Neural cell (in vitro differentiated cells): ENCODE measurements around the gene ARHGEF4. TPM values are rescaled to one million over a fixed set of nuclear protein-coding genes. Genes with fewer than 3 reads are reported as not detected.

Source experiments
- H2AFZ ChIP-seq: fragments of 200-600, 300-800 bp; sonication (generic), shearing (Covaris generic); 2 replicates; pipeline ENCODE4 v1.6.0; 2014; ENCODE audit warnings: low read depth, mild to moderate bottlenecking, antibody characterized with exemption, low read length, moderate library complexity
- H3F3A ChIP-seq: fragments of 200-600 bp; shearing (Covaris generic); 2 replicates; pipeline ENCODE4 v1.6.1; 2016; ENCODE audit warnings: mild to moderate bottlenecking, moderate library complexity, mixed read lengths, antibody characterized with exemption, low read length; ENCODE audit not compliant: insufficient read depth, poor library complexity, severe bottlenecking
- H3K27ac ChIP-seq: fragments of 200-600, 300-800 bp; sonication (generic), shearing (Covaris generic); 2 replicates; pipeline ENCODE4 v1.5.1; 2014; ENCODE audit warnings: mild to moderate bottlenecking, low read length, moderate library complexity
- H3K27me3 ChIP-seq: fragments of 300-800, 200-600 bp; sonication (generic), shearing (Covaris generic); 2 replicates; pipeline ENCODE4 v1.6.0; 2014; ENCODE audit warnings: mild to moderate bottlenecking, low read depth, low read length, moderate library complexity; ENCODE audit not compliant: insufficient read depth
- H3K36me3 ChIP-seq: fragments of 300-800, 200-600 bp; sonication (generic), shearing (Covaris generic); 2 replicates; pipeline ENCODE4 v1.5.1; 2014; ENCODE audit warnings: mild to moderate bottlenecking, antibody characterized with exemption, low read length, moderate library complexity; ENCODE audit not compliant: insufficient read depth
- H3K4me2 ChIP-seq: fragments of 300-800, 200-600 bp; sonication (generic), shearing (Covaris generic); 2 replicates; pipeline ENCODE4 v1.6.0; 2014; ENCODE audit warnings: mild to moderate bottlenecking, low read length
- H3K4me3 ChIP-seq: fragments of 300-800, 200-600 bp; sonication (generic), shearing (Covaris generic); 2 replicates; pipeline ENCODE4 v1.5.1; 2014; ENCODE audit warnings: mild to moderate bottlenecking, low read length, moderate library complexity
- H3K79me2 ChIP-seq: fragments of 200-600 bp; shearing (Covaris generic); replicated peaks from 2 replicates; pipeline ENCODE4 v1.6.0; 2014; ENCODE audit warnings: mild to moderate bottlenecking, low read length, moderate library complexity; ENCODE audit not compliant: insufficient read depth
- H3K9ac ChIP-seq: fragments of 300-800, 200-600 bp; sonication (generic), shearing (Covaris generic); 2 replicates; pipeline ENCODE4 v1.6.1; 2016; ENCODE audit warnings: mild to moderate bottlenecking, low read length, mixed read lengths
- H3K9me2 ChIP-seq: fragments of 200-600 bp; shearing (Covaris generic); 2 replicates; pipeline ENCODE4 v1.6.1; 2016; ENCODE audit warnings: mild to moderate bottlenecking, low read length, mixed read lengths; ENCODE audit not compliant: insufficient read depth
- H3K9me3 ChIP-seq: fragments of 200-600, 300-800 bp; sonication (generic), shearing (Covaris generic); 2 replicates; pipeline ENCODE4 v1.6.1; 2016; ENCODE audit warnings: mild to moderate bottlenecking, mixed run types, low read length, moderate library complexity, mixed read lengths
- H4K20me1 ChIP-seq: fragments of 200-600 bp; shearing (Covaris generic); 2 replicates; pipeline ENCODE4 v1.6.1; 2016; ENCODE audit warnings: mild to moderate bottlenecking, mixed run types; ENCODE audit not compliant: insufficient read depth
- EP300 ChIP-seq: fragments of 450-650 bp; conservative IDR thresholded peaks from 2 replicates; pipeline ENCODE4 v1.6.1; 2014; ENCODE audit warnings: antibody characterized with exemption, mild to moderate bottlenecking, moderate library complexity; ENCODE audit not compliant: poor library complexity, severe bottlenecking
- EZH2 ChIP-seq: fragments of 200-600, 300-800 bp; shearing (Covaris generic), sonication (generic); IDR thresholded peaks from 2 replicates; pipeline ENCODE4 v1.6.1; 2014; ENCODE audit warnings: antibody characterized with exemption, low read length, borderline replicate concordance, mild to moderate bottlenecking; ENCODE audit not compliant: insufficient read depth, poor library complexity, severe bottlenecking
- MXI1 ChIP-seq: fragments of 450-650 bp; conservative IDR thresholded peaks from 2 replicates; pipeline ENCODE4 v1.6.1; 2014; ENCODE audit warnings: antibody characterized with exemption, mild to moderate bottlenecking; ENCODE audit not compliant: poor library complexity, severe bottlenecking
- POLR2AphosphoS5 ChIP-seq: IDR thresholded peaks from 2 replicates; pipeline ENCODE4 v1.6.1; 2012
- RAD21 ChIP-seq: fragments of 450-650 bp; conservative IDR thresholded peaks from 2 replicates; pipeline ENCODE4 v1.6.1; 2014; ENCODE audit warnings: antibody characterized with exemption, mild to moderate bottlenecking, moderate library complexity
- SMC3 ChIP-seq: fragments of 450-650 bp; conservative IDR thresholded peaks from 2 replicates; pipeline ENCODE4 v1.6.1; 2014; ENCODE audit warnings: antibody characterized with exemption, mild to moderate bottlenecking, moderate library complexity; ENCODE audit not compliant: poor library complexity
- TAF1 ChIP-seq: IDR thresholded peaks from 2 replicates; pipeline ENCODE4 v1.6.1; 2012; ENCODE audit warnings: low read depth
- polyA plus RNA-seq: library from polyadenylated mRNA; depleted of rRNA; stranded (reverse); fragments of >200 nt; gene quantifications from 2 replicates; pipeline ENCODE4 v1.2.3, GENCODE V29; 2014
- TF ChIP-seq, protein P1 (sequence below): fragments of 450-650 bp; IDR thresholded peaks from 2 replicates; pipeline ENCODE4 v1.5.1; 2014; ENCODE audit warnings: antibody characterized with exemption, mild to moderate bottlenecking, moderate library complexity; ENCODE audit not compliant: poor library complexity, severe bottlenecking
- TF ChIP-seq, protein P2 (sequence below): IDR thresholded peaks from 2 replicates; pipeline ENCODE4 v1.6.1; 2012; ENCODE audit warnings: borderline replicate concordance

ARHGEF4 gene
- polyA plus RNA-seq, 1 donor from 2014 or later: 45.9 TPM

DNA sequence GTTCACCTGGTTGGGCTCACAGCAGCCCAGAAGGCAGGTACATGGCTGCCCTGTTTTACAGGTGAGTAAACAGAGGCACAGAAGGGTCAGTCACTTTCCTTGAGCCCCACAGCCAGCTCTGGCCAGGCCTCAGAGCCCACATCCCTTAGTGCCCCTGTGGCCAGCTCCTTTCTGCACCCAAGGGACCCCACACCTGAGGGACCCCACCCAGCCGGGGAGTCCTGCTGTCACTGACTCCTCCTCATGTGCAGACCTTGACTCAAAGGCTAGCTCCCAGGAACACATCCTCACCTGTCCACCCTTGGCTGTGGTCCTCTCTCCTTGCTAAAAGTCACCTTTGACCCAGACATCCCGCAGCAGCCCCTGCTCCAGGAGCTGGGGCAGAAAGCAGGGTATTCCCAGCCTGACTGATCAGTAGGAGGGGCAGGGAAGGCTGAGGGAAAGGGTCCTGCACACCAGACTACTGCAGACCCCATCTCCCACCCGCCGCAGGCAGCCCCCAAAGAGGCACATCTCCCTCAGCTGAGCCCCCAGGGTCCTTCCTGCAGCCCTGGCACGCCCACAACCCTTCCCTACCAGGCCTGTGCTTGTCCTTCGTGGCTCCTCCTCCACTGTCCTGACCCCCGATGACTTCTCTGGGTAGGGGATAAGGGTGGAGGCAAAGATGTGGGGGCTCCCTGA lies 9.8 kb upstream of the ARHGEF4 start:
- Histone ChIP-seq H2AFZ (no peak overlapping the region), H3K27me3 (no peaks in the 10 kb centered on the region), H3K9me2 (no peaks in the 10 kb centered on the region), H3K4me2 (no peak overlapping the region), H4K20me1 (no peaks in the 10 kb centered on the region), H3K9me3 (no peaks in the 10 kb centered on the region), H3F3A (no peaks in the 10 kb centered on the region), H3K27ac (no peak overlapping the region), H3K36me3 (no peaks in the 10 kb centered on the region), H3K4me3 (no peak overlapping the region), H3K79me2 (no peaks in the 10 kb centered on the region), H3K9ac (no peak overlapping the region)
- TF ChIP-seq EZH2 (no peak), POLR2AphosphoS5 (no peak), EP300 (no peak), RAD21 (no peak), TAF1 (no peak), SMC3 (no peak), MXI1 (no peak)
- TF ChIP-seq, protein P1, sequence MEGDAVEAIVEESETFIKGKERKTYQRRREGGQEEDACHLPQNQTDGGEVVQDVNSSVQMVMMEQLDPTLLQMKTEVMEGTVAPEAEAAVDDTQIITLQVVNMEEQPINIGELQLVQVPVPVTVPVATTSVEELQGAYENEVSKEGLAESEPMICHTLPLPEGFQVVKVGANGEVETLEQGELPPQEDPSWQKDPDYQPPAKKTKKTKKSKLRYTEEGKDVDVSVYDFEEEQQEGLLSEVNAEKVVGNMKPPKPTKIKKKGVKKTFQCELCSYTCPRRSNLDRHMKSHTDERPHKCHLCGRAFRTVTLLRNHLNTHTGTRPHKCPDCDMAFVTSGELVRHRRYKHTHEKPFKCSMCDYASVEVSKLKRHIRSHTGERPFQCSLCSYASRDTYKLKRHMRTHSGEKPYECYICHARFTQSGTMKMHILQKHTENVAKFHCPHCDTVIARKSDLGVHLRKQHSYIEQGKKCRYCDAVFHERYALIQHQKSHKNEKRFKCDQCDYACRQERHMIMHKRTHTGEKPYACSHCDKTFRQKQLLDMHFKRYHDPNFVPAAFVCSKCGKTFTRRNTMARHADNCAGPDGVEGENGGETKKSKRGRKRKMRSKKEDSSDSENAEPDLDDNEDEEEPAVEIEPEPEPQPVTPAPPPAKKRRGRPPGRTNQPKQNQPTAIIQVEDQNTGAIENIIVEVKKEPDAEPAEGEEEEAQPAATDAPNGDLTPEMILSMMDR: no peak
- TF ChIP-seq, protein P2, sequence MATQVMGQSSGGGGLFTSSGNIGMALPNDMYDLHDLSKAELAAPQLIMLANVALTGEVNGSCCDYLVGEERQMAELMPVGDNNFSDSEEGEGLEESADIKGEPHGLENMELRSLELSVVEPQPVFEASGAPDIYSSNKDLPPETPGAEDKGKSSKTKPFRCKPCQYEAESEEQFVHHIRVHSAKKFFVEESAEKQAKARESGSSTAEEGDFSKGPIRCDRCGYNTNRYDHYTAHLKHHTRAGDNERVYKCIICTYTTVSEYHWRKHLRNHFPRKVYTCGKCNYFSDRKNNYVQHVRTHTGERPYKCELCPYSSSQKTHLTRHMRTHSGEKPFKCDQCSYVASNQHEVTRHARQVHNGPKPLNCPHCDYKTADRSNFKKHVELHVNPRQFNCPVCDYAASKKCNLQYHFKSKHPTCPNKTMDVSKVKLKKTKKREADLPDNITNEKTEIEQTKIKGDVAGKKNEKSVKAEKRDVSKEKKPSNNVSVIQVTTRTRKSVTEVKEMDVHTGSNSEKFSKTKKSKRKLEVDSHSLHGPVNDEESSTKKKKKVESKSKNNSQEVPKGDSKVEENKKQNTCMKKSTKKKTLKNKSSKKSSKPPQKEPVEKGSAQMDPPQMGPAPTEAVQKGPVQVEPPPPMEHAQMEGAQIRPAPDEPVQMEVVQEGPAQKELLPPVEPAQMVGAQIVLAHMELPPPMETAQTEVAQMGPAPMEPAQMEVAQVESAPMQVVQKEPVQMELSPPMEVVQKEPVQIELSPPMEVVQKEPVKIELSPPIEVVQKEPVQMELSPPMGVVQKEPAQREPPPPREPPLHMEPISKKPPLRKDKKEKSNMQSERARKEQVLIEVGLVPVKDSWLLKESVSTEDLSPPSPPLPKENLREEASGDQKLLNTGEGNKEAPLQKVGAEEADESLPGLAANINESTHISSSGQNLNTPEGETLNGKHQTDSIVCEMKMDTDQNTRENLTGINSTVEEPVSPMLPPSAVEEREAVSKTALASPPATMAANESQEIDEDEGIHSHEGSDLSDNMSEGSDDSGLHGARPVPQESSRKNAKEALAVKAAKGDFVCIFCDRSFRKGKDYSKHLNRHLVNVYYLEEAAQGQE: no peak

DNA sequence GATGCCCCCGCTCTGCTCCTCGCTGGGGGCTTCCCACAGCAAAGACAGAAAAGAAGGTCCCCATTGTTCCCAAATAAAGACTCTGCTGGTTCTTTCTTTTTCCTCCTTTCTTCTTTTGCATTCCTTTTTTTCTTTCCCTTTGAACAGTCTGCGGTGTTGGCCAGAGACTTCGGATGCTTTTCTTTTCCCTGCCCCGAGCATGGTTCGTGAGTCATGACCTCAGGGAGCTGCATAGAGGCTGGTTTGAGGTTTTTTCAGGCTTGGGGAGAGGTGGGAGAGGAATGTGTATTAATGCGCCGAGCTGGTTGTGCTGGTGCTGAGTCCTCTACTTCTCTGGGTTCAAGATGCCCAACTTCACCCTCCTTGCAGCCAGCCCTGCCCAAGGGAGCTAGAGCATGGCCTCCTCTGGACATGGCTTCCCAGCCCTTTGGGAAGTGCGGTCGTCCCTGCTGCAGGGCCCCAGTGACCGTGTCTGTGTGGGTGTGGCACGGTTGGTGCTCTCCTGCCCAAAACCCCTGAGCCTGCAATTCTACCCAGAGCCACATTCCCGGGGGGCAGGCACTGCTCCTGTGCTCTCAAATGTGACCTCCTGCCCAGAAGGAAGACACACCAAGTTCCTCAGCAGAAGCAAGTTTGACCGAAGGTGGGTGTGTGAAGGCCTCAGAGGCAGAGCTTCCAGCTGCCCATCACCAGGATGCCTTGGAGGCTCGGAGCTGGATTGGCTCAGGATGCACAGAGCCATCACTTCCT lies 9.0 kb upstream of the ARHGEF4 start:
- Histone ChIP-seq H4K20me1 (no peaks in the 10 kb centered on the region), H3F3A (no peaks in the 10 kb centered on the region), H3K36me3 (no peaks in the 10 kb centered on the region), H3K4me3 (no peak overlapping the region), H3K79me2 (no peaks in the 10 kb centered on the region), H3K27me3 (no peaks in the 10 kb centered on the region), H3K9ac (no peak overlapping the region), H3K9me3 (no peaks in the 10 kb centered on the region), H3K9me2 (no peaks in the 10 kb centered on the region), H3K27ac (no peak overlapping the region), H3K4me2 (no peak overlapping the region), H2AFZ (no peak overlapping the region)
- TF ChIP-seq MXI1 (no peak), POLR2AphosphoS5 (no peak)
